ENCODE measurements around the gene CDK14.

CDK14 gene

DNA sequence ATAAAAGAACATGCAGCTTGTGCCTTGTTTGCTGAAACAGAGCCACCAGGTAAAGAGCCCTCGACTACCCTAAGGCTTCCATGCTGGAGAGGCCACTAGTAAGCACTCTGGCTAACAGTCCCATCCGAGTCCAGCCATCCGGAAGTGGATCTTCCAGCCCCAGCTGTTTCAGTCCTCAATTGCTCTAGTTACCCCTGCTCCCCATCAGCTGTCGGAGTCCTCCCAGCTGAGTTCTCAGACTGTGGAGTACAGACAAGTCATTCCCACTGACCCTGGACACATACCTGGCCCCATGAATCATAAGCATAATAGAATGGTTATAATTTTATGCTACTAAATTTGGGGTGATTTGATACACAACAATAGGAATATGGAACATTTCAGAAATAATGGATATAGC, 654.6 kb downstream of the CDK14 start:
- no peak for DNase-seq (ENCODE audit: low read depth in 2 of 2)

GRCh38 chr7:91251877-91252276, 655.8 kb downstream of the CDK14 start:
- DNase-seq (ENCODE audit: low read depth in 2 of 2), result no peak
